Neural cell (in vitro differentiated cells): ENCODE measurements around the gene SERAC1. TPM values are rescaled to one million over a fixed set of nuclear protein-coding genes. Genes with fewer than 3 reads are reported as not detected.

Experiments
- H2AFZ ChIP-seq: fragments of 200-600, 300-800 bp; sonication (generic), shearing (Covaris generic); 2 replicates; pipeline ENCODE4 v1.6.0; 2014; ENCODE audit warnings: low read depth, mild to moderate bottlenecking, antibody characterized with exemption, low read length, moderate library complexity
- H3F3A ChIP-seq: fragments of 200-600 bp; shearing (Covaris generic); 2 replicates; pipeline ENCODE4 v1.6.1; 2016; ENCODE audit warnings: mild to moderate bottlenecking, moderate library complexity, mixed read lengths, antibody characterized with exemption, low read length; ENCODE audit not compliant: insufficient read depth, poor library complexity, severe bottlenecking
- H3K27ac ChIP-seq: fragments of 200-600, 300-800 bp; sonication (generic), shearing (Covaris generic); 2 replicates; pipeline ENCODE4 v1.5.1; 2014; ENCODE audit warnings: mild to moderate bottlenecking, low read length, moderate library complexity
- H3K27me3 ChIP-seq: fragments of 300-800, 200-600 bp; sonication (generic), shearing (Covaris generic); 2 replicates; pipeline ENCODE4 v1.6.0; 2014; ENCODE audit warnings: mild to moderate bottlenecking, low read depth, low read length, moderate library complexity; ENCODE audit not compliant: insufficient read depth
- H3K36me3 ChIP-seq: fragments of 300-800, 200-600 bp; sonication (generic), shearing (Covaris generic); 2 replicates; pipeline ENCODE4 v1.5.1; 2014; ENCODE audit warnings: mild to moderate bottlenecking, antibody characterized with exemption, low read length, moderate library complexity; ENCODE audit not compliant: insufficient read depth
- H3K4me2 ChIP-seq: fragments of 300-800, 200-600 bp; sonication (generic), shearing (Covaris generic); 2 replicates; pipeline ENCODE4 v1.6.0; 2014; ENCODE audit warnings: mild to moderate bottlenecking, low read length
- H3K4me3 ChIP-seq: fragments of 300-800, 200-600 bp; sonication (generic), shearing (Covaris generic); 2 replicates; pipeline ENCODE4 v1.5.1; 2014; ENCODE audit warnings: mild to moderate bottlenecking, low read length, moderate library complexity
- H3K79me2 ChIP-seq: fragments of 200-600 bp; shearing (Covaris generic); replicated peaks from 2 replicates; pipeline ENCODE4 v1.6.0; 2014; ENCODE audit warnings: mild to moderate bottlenecking, low read length, moderate library complexity; ENCODE audit not compliant: insufficient read depth
- H3K9ac ChIP-seq: fragments of 300-800, 200-600 bp; sonication (generic), shearing (Covaris generic); 2 replicates; pipeline ENCODE4 v1.6.1; 2016; ENCODE audit warnings: mild to moderate bottlenecking, low read length, mixed read lengths
- H3K9me2 ChIP-seq: fragments of 200-600 bp; shearing (Covaris generic); 2 replicates; pipeline ENCODE4 v1.6.1; 2016; ENCODE audit warnings: mild to moderate bottlenecking, low read length, mixed read lengths; ENCODE audit not compliant: insufficient read depth
- H3K9me3 ChIP-seq: fragments of 200-600, 300-800 bp; sonication (generic), shearing (Covaris generic); 2 replicates; pipeline ENCODE4 v1.6.1; 2016; ENCODE audit warnings: mild to moderate bottlenecking, mixed run types, low read length, moderate library complexity, mixed read lengths
- H4K20me1 ChIP-seq: fragments of 200-600 bp; shearing (Covaris generic); 2 replicates; pipeline ENCODE4 v1.6.1; 2016; ENCODE audit warnings: mild to moderate bottlenecking, mixed run types; ENCODE audit not compliant: insufficient read depth
- EP300 ChIP-seq: fragments of 450-650 bp; conservative IDR thresholded peaks from 2 replicates; pipeline ENCODE4 v1.6.1; 2014; ENCODE audit warnings: antibody characterized with exemption, mild to moderate bottlenecking, moderate library complexity; ENCODE audit not compliant: poor library complexity, severe bottlenecking
- EZH2 ChIP-seq: fragments of 200-600, 300-800 bp; shearing (Covaris generic), sonication (generic); IDR thresholded peaks from 2 replicates; pipeline ENCODE4 v1.6.1; 2014; ENCODE audit warnings: antibody characterized with exemption, low read length, borderline replicate concordance, mild to moderate bottlenecking; ENCODE audit not compliant: insufficient read depth, poor library complexity, severe bottlenecking
- MXI1 ChIP-seq: fragments of 450-650 bp; conservative IDR thresholded peaks from 2 replicates; pipeline ENCODE4 v1.6.1; 2014; ENCODE audit warnings: antibody characterized with exemption, mild to moderate bottlenecking; ENCODE audit not compliant: poor library complexity, severe bottlenecking
- POLR2AphosphoS5 ChIP-seq: IDR thresholded peaks from 2 replicates; pipeline ENCODE4 v1.6.1; 2012
- RAD21 ChIP-seq: fragments of 450-650 bp; conservative IDR thresholded peaks from 2 replicates; pipeline ENCODE4 v1.6.1; 2014; ENCODE audit warnings: antibody characterized with exemption, mild to moderate bottlenecking, moderate library complexity
- REST ChIP-seq: IDR thresholded peaks from 2 replicates; pipeline ENCODE4 v1.6.1; 2012; ENCODE audit warnings: borderline replicate concordance
- SMC3 ChIP-seq: fragments of 450-650 bp; conservative IDR thresholded peaks from 2 replicates; pipeline ENCODE4 v1.6.1; 2014; ENCODE audit warnings: antibody characterized with exemption, mild to moderate bottlenecking, moderate library complexity; ENCODE audit not compliant: poor library complexity
- TAF1 ChIP-seq: IDR thresholded peaks from 2 replicates; pipeline ENCODE4 v1.6.1; 2012; ENCODE audit warnings: low read depth
- polyA plus RNA-seq: library from polyadenylated mRNA; depleted of rRNA; stranded (reverse); fragments of >200 nt; gene quantifications from 2 replicates; pipeline ENCODE4 v1.2.3, GENCODE V29; 2014
- TF ChIP-seq, protein P1 (sequence below): fragments of 450-650 bp; IDR thresholded peaks from 2 replicates; pipeline ENCODE4 v1.5.1; 2014; ENCODE audit warnings: antibody characterized with exemption, mild to moderate bottlenecking, moderate library complexity; ENCODE audit not compliant: poor library complexity, severe bottlenecking

The SERAC1 gene
- polyA plus RNA-seq, 1 donor from 2014 or later: 22.2 TPM

DNA sequence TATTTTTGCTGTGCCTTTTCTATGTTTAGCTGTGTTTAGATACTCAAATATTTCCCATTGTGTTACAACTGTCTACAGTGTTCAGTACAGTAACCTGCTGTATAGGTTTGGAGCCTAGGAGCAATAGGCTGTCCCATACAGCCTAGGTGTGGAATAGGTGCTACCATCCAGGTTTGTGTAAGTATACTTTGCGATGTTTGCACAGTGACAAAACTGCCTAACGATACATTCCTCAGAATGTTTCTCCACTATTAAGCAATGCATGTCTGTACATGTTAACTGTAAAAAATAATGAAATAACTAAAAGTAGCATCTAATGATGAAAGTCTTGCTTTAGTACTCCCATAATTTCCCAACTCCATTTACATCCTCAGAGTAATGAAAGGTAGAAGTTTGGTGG, 46.0 kb downstream of the SERAC1 start:
- H3F3A ChIP-seq: no peaks in the 10 kb centered on the region
- H3K9me2 ChIP-seq: no peaks in the 10 kb centered on the region
- no peak overlapping the region for H3K9ac ChIP-seq
- H3K9me3 ChIP-seq: no peaks in the 10 kb centered on the region
- H4K20me1 ChIP-seq: no peaks in the 10 kb centered on the region
- TF ChIP-seq RAD21 (no peak), EZH2 (no peak), POLR2AphosphoS5 (no peak), TAF1 (no peak), SMC3 (no peak), EP300 (no peak), MXI1 (no peak), REST (no peak)
- TF ChIP-seq, protein P1, sequence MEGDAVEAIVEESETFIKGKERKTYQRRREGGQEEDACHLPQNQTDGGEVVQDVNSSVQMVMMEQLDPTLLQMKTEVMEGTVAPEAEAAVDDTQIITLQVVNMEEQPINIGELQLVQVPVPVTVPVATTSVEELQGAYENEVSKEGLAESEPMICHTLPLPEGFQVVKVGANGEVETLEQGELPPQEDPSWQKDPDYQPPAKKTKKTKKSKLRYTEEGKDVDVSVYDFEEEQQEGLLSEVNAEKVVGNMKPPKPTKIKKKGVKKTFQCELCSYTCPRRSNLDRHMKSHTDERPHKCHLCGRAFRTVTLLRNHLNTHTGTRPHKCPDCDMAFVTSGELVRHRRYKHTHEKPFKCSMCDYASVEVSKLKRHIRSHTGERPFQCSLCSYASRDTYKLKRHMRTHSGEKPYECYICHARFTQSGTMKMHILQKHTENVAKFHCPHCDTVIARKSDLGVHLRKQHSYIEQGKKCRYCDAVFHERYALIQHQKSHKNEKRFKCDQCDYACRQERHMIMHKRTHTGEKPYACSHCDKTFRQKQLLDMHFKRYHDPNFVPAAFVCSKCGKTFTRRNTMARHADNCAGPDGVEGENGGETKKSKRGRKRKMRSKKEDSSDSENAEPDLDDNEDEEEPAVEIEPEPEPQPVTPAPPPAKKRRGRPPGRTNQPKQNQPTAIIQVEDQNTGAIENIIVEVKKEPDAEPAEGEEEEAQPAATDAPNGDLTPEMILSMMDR: no peak
- H3K27ac ChIP-seq: no peak overlapping the region
- no peaks in the 10 kb centered on the region for H3K27me3 ChIP-seq
- no peak overlapping the region for H3K4me3 ChIP-seq
- H2AFZ ChIP-seq: no peak overlapping the region
- H3K79me2 ChIP-seq: no peaks in the 10 kb centered on the region
- no peak overlapping the region for H3K4me2 ChIP-seq
- peaks cover 12% of the 10 kb centered on the region for H3K36me3 ChIP-seq

- H3K79me2 ChIP-seq: no peaks in the 10 kb centered on the region
- H3K9me3 ChIP-seq: no peaks in the 10 kb centered on the region
- peaks cover 13% of the 10 kb centered on the region for H3K36me3 ChIP-seq
- H3K4me3 ChIP-seq: no peak overlapping the region
- no peaks in the 10 kb centered on the region for H3F3A ChIP-seq
- H3K4me2 ChIP-seq: no peak overlapping the region
- no peak overlapping the region for H3K9ac ChIP-seq
- H3K27me3 ChIP-seq: no peaks in the 10 kb centered on the region
- no peak overlapping the region for H2AFZ ChIP-seq
- no peak overlapping the region for H3K27ac ChIP-seq
- no peak for TF ChIP-seq POLR2AphosphoS5
- no peak for TF ChIP-seq RAD21
- no peak for TF ChIP-seq REST
- TF ChIP-seq SMC3: no peak
- TF ChIP-seq EZH2: no peak
- TF ChIP-seq, protein P1: no peak
- TF ChIP-seq TAF1: no peak
- no peak for TF ChIP-seq EP300
- TF ChIP-seq MXI1: no peak
- no peaks in the 10 kb centered on the region for H3K9me2 ChIP-seq
- no peaks in the 10 kb centered on the region for H4K20me1 ChIP-seq
Observed at GRCh38 chr6:158121335-158121734, 46.7 kb downstream of the SERAC1 start.
